Activated T-cell treated with anti-CD3 and anti-CD28 coated beads, Interleukin-2, amount 50 U/mL, for 24 hours (primary cell): ENCODE data around the gene GIPC1.
"Not testable (repeated sequence)": the region's sequence is repeated elsewhere in the genome, so short reads cannot be mapped to it uniquely, and the experiment has no call there.

Experiments
- DNase-seq: peaks from one replicate; pipeline ENCODE4 v3.0.0-alpha.2; 2020
- H3K27ac Mint-ChIP-seq: 2 replicates; pipeline ENCODE4 v1.8.0; 2020; ENCODE audit warnings: mild to moderate bottlenecking, mixed read lengths
- H3K27me3 Mint-ChIP-seq: 2 replicates; pipeline ENCODE4 v1.8.0; 2020; ENCODE audit warnings: mixed read lengths
- H3K36me3 Mint-ChIP-seq: 2 replicates; pipeline ENCODE4 v1.8.0; 2020; ENCODE audit warnings: low read depth, mixed read lengths
- H3K4me1 Mint-ChIP-seq: 2 replicates; pipeline ENCODE4 v1.8.0; 2020; ENCODE audit warnings: low read depth, mixed read lengths
- H3K4me3 Mint-ChIP-seq: 2 replicates; pipeline ENCODE4 v1.8.0; 2020; ENCODE audit warnings: mild to moderate bottlenecking, moderate library complexity, mixed read lengths
- H3K9me3 Mint-ChIP-seq: 2 replicates; pipeline ENCODE4 v1.8.0; 2020; ENCODE audit warnings: mixed read lengths

The GIPC1 gene

DNA sequence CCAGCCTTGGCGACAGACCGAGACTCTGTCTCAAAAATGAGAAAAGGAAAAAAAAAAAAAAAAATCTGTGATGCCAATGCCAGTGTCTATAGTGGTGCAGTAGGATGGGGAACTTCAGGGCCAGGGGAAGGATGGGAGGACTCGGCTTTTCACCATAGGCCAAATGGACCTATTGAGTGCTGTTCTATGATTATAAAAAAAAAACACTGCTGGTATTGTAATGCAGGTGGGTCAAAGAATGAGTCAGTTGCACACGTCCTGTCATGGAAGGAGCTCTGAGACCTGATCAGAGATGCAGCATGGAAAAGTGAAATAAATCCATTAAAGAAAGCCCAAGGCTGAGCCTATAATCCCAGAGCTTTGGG, 15.3 kb upstream of the GIPC1 start:
- peaks cover 39% of the 10 kb centered on the region for H3K36me3 Mint-ChIP-seq
- H3K4me1 Mint-ChIP-seq, result peaks cover 61% of the 10 kb centered on the region
- DNase-seq, result no peak
- H3K27ac Mint-ChIP-seq, result peak overlapping the region; percentile 66
- H3K4me3 Mint-ChIP-seq, result no peak overlapping the region
- no peaks in the 10 kb centered on the region for H3K9me3 Mint-ChIP-seq
- H3K27me3 Mint-ChIP-seq, result no peaks in the 10 kb centered on the region

DNA sequence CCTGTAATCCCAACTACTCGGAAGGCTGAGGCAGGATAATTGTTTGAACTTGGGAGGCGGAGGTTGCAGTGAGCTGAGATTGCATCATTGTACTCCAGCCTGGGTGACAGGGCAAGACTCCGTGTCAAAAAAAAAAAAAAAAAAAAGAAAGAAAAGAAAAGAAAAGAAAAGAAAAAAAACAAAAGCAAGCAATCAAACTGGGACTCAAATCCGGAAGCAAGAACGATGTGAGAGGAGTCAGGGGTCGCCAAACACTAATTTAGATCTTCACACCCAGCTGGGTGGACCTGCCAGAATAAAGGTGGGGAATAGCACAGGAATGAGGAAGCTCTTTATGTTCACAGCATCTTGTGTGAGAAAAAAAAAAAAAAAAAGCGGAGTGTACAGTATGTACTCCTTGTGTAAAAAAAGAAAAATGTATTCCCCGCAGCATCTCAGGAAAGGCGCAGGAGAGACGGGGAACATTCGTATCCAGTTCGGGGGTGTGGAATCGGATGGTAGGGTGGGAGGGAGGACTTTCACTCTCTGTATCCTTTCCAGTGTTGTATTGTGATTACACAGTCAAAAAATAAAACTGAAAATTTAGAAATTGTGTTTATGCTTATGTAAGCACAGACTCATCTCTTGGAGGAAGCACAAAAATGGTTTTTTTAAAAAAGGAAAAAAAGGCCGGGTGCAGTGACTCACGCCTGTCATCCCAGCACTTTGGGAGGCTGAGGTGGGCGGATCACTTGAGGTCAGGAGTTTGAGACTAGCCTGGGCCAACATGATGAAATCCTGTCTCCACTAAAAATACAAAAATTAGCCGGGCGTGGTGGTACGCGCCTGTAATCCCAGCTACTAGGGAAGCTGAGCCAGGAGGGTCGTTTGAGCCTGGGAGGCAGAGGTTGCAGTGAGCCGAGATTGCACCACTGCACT, 14.6 kb upstream of the GIPC1 start:
- peaks cover 61% of the 10 kb centered on the region for H3K4me1 Mint-ChIP-seq

DNA sequence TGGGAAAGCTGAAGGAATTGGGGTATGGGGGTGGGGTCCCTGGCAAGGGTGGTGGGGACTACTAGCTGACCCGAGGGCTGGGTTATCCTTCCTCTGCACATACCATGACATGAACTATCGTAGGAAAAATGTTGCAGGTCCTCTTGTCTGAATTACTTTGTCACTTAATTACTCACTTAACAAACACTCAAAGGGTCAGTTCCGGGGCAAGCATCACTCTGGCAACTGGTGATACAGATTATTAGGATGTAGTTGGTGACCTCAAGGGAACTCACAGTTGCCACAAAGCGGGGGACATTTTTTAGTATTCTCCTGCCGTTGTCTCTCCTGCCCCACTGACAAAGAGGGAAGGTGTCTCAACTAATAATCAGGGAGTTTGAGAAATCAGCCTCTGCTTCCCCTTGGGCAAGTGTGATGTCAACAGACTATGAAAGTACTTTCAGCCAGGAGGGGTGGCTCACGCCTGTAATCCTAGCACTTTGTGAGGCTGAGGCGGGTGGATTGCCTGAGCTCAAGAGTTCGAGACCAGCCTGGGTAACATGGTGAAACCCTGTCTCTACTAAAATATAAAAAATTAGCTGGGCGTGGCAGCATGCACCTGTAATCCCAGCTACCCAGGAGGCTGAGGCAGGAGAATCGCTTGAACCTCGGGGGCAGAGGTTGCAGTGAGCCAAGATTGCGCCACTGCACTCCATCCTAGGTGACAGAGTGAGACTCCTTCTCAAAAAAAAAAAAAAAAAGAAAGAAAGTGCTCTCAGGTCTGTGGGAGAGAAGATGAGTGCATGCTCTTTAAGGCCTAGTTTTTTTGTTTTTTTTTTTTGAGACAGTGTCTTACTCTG, 12.0 kb upstream of the GIPC1 start:
- DNase-seq, result no peak
- Mint-ChIP-seq H3K9me3 (no peaks in the 10 kb centered on the region), H3K4me1 (peaks cover 62% of the 10 kb centered on the region), H3K4me3 (no peak overlapping the region), H3K27ac (peak overlapping the region; percentile 87), H3K36me3 (peaks cover 6% of the 10 kb centered on the region), H3K27me3 (no peaks in the 10 kb centered on the region)

More for the DNA sequence above, 14.6 kb upstream of the GIPC1 start:
- Mint-ChIP-seq H3K9me3 (no peaks in the 10 kb centered on the region), H3K36me3 (peaks cover 33% of the 10 kb centered on the region), H3K27ac (peak overlapping the region; percentile 66), H3K4me3 (no peak overlapping the region), H3K27me3 (no peaks in the 10 kb centered on the region)
- no peak for DNase-seq

DNA sequence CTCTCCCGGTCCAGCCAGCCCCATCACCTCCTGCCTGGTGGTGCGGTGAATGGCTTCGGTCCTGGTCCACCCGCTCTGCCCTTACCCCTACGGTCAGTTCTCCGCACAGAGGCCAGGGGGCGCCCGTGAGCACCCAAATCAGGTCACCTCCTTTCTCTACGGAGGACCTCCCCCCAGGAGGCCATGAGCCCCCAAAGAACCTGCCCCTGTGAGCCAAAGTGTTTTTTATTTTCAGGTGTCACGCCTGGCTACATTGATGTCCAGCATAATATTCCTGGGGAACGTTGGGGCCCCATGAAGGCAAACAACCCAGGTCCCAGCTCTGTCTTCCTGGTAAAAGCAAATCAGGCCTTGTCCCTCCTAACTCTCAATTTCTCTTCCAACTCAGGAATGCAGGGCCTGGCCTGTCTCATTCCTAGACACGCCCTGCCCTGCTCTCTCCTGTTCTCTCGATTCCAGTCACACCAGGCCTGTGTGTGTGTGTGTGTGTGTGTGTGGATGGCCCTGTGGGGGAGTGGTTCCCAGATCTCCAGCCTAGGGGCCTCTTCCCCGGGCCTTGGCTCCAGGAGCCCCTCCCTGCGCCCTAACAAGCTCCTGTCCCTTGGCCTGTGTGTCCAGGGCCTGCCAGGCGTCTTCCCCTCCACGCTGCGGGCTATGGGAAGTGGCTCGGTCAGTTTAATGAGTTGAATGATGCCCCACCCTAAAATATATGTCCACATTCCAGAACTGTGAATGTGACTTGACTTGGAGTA, 9.7 kb upstream of the GIPC1 start:
- Mint-ChIP-seq H3K4me1 (peaks cover 52% of the 10 kb centered on the region), H3K4me3 (no peak overlapping the region), H3K27ac (peak overlapping the region; percentile 28), H3K36me3 (no peaks in the 10 kb centered on the region), H3K9me3 (no peaks in the 10 kb centered on the region), H3K27me3 (no peaks in the 10 kb centered on the region)
- peak; percentile 82 for DNase-seq

DNA sequence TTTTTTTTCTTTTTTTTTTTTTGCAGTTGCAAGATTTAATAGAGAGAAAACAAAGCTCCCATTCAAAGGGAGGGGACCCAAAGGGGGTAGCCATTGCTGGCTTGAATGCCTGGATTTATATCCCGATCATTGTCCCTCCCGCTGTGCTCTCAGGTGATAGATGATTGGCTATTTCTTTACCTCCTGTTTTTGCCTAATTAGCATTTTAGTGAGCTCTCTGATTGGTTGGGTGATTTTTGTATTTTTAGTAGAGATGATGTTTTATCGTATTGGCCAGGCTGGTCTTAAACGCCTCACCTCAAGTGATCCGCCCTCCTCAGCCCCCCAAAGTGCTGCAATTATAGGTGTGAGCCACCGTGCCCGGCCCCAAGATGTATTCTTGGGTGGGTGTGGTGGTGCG, 8.6 kb upstream of the GIPC1 start:
- peaks cover 47% of the 10 kb centered on the region for H3K4me1 Mint-ChIP-seq
- H3K4me3 Mint-ChIP-seq, result not testable (repeated sequence)

DNA sequence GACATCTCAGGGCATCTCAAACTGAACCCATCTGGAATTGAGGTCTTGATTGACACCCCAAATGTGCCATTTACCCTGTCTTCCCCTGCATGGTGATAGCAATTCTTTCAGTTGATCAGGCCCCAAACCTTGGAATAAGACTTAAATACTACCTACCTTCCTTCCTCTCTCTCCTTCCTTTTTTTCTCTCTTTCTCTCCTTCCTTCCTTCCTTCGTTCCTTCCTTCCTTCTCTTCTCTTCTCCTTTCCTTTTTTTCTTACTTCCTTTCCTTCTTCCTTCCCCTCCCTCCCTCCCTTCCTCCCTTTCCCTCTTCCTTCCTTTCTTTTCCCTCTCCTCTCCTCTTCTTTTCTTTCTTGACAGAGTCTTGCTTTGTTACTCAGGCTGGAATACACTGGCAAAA, 7.4 kb upstream of the GIPC1 start:
- H3K4me1 Mint-ChIP-seq, result peaks cover 40% of the 10 kb centered on the region
- DNase-seq, result no peak
- no peak overlapping the region for H3K4me3 Mint-ChIP-seq
- H3K36me3 Mint-ChIP-seq, result no peaks in the 10 kb centered on the region
- H3K27ac Mint-ChIP-seq, result no peak overlapping the region
- H3K27me3 Mint-ChIP-seq, result no peaks in the 10 kb centered on the region
- no peaks in the 10 kb centered on the region for H3K9me3 Mint-ChIP-seq

More for the DNA sequence above, 8.6 kb upstream of the GIPC1 start:
- not testable (repeated sequence) for H3K36me3 Mint-ChIP-seq, DNase-seq, H3K27ac Mint-ChIP-seq, H3K9me3 Mint-ChIP-seq, H3K27me3 Mint-ChIP-seq

DNA sequence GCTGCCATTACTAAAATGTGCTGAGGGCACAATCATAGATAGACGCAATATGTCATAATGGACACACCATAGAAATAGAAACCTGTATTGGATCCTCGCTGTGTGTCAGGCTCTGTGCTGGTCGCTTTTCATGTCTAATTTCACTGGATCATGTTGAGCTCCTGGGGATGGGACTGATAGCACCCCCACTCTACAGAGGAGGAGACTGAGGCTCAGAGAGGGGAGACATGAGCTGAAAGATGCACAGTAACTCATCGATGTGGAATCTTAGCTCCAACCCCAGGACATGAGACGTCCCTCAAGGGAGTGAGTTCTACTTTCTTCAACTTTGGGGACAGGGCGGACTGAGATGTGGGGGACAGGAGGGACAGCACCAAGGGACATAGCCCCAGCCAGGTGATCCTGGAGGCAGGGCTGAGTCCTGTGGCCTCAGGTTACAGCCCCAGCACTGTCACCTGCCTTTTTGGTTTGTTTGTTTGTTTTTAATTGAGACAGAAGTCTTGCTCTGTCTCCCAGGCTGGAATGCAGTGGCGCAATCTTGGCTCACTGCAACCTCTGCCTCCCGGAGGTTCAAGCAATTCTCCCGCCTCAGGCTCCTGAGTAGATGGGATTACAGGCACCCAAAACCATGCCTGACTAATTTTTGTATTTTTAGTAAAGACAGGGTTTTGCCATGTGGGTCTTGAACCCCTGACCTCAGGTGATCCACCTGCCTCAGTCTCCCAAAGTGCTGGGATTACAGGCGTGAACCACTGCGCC, 6.6 kb upstream of the GIPC1 start:
- Mint-ChIP-seq H3K4me1 (peaks cover 35% of the 10 kb centered on the region), H3K36me3 (no peaks in the 10 kb centered on the region), H3K4me3 (no peak overlapping the region), H3K27me3 (no peaks in the 10 kb centered on the region), H3K27ac (no peak overlapping the region), H3K9me3 (no peaks in the 10 kb centered on the region)
- no peak for DNase-seq

DNA sequence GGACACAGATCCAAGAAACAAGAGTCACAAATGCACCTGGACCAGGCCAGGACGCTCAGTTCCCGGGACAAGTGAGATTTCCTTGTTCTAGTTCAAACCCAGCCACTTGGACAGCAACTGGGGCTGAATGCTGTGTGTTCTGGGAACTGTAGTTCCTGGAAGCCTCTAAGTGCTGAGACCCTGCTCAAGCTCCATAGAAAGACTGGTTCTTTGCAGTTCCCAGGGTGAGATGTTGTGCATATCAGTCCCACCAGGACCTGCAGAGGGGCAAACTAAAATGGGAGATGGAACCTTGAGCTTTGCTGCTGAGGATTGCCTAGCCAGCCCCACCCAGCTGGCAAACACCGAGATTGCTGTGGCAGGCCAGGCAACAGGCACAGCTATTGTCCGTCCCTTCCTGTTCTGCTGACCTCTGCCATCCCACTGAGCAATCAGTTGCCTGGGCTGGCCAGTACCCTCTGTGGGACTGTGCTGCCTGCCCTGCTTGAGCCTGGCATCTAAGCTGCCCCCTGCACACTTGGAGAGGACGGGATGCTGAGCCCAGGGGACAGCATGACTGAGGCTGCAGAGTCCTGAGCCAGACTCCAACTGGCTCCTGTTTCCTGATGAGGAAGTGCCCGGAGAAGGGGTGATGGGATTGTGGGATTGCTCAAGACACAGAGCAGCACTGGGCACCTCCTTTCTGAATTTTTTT, 1.4 kb upstream of the GIPC1 start:
- peak overlapping the region; percentile 85 for H3K27ac Mint-ChIP-seq
- peaks cover 6% of the 10 kb centered on the region for H3K36me3 Mint-ChIP-seq
- peaks cover 24% of the 10 kb centered on the region for H3K4me1 Mint-ChIP-seq
- no peaks in the 10 kb centered on the region for H3K27me3 Mint-ChIP-seq
- no peak overlapping the region for H3K4me3 Mint-ChIP-seq
- no peaks in the 10 kb centered on the region for H3K9me3 Mint-ChIP-seq
- no peak for DNase-seq

DNA sequence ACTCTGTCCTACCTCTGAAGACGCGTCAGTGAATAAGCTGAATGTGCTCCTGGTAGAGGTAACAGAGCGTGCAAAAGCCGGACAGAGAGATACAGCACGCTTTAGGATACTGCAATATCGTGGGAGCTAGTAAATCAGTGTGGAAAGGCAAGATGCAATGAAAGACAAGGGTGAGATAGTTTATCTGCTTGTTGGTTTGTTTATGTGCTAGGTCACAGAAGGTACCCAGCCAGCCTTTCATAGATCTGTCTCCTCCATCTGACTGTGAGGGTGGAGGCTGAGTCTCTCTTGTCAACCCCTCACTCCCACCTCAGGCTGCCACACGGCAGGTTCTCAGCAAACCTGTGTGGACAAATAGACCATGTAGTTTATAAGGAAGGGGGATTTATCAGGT, 904 bp upstream of the GIPC1 start:
- Mint-ChIP-seq H3K27ac (peak overlapping the region; percentile 85), H3K9me3 (no peaks in the 10 kb centered on the region), H3K27me3 (no peaks in the 10 kb centered on the region), H3K36me3 (peaks cover 6% of the 10 kb centered on the region), H3K4me1 (peaks cover 24% of the 10 kb centered on the region), H3K4me3 (peak overlapping the region; percentile 80)
- no peak for DNase-seq

DNA sequence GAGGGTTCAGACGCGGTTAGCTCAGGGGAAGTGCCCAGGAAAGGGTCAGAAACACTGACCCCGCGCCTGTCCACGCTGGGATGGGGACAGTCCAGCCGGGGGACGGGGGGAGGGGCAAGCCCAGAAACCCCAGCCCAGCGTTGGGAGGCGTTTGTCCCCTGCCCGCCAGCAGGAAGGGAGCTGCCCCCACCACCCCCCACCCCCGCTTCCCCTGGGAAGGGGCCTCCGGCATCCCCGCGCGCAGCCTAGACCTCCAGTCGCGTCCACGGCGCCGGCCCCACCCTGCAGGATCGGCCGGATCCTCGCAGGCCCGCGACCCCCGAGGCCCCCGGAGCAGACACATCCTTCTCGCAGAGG, 277 bp downstream of the GIPC1 start:
- H3K4me3 Mint-ChIP-seq, result peak overlapping the region; percentile 80
- peaks cover 10% of the 10 kb centered on the region for H3K36me3 Mint-ChIP-seq
- DNase-seq, result peak; percentile 38
- H3K4me1 Mint-ChIP-seq, result peaks cover 24% of the 10 kb centered on the region
- H3K9me3 Mint-ChIP-seq, result no peaks in the 10 kb centered on the region
- H3K27ac Mint-ChIP-seq, result peak overlapping the region; percentile 87
- H3K27me3 Mint-ChIP-seq, result no peaks in the 10 kb centered on the region

DNA sequence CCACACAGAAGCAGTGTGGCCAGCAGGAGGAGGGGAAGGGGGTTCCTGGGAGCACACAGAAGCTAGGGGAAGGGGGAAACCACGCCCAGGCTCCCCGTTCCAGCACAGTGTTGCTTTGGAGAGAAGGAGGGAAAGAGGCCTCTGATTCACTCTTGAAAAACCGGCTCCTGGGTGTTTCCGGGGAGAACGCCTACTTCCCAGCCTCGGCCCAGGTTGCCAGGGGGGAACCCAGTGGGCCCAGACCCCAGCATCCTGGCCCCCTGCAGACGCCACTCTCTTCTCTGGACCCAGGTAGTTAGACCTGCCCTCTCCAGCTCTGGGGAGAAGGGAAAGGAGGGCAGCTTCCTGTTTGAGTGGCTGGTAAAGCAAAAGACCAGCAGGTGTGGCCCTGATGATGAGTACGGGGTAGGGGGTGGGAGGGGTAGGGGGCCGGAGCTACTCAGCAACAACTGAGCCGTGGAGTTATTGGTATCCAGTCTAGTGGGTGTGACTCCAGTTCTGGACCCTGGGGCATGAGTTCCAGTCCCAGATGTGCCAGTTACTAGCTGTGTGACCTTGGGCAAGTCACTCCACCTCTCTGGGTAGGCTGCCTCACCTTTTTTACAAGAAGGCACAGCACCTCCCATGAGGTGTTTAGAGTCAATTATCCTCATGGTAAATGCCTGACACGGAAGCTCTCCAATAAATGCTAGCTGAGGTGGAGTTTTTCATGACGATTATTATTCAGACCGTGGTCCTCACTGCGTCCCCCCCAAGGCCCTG, 836 bp downstream of the GIPC1 start:
- Mint-ChIP-seq H3K4me1 (peaks cover 24% of the 10 kb centered on the region), H3K27ac (peak overlapping the region; percentile 87), H3K27me3 (no peaks in the 10 kb centered on the region), H3K36me3 (peaks cover 12% of the 10 kb centered on the region), H3K9me3 (no peaks in the 10 kb centered on the region), H3K4me3 (peak overlapping the region; percentile 80)
- DNase-seq, result no peak

DNA sequence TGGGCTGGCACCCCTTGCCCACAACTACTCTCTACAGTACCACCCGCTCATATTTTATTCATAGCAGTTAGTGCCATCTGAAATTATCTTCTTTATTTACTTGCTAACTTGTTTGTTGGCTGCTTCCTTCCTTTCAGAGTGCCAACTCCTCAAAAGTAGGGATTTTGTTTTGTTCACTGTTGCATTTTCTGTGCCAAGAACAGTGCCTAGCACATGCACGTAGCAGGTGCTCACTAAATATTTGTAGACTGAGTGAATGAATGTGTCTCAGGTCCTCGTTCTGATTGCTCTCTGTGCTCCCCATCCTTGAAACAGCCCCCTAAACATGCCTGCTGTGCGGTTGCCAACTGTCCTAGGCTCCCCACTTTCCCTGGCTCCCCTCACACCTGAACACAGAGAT, 1.5 kb downstream of the GIPC1 start:
- Mint-ChIP-seq H3K36me3 (peaks cover 19% of the 10 kb centered on the region), H3K4me3 (peak overlapping the region; percentile 80), H3K27me3 (no peaks in the 10 kb centered on the region), H3K4me1 (peaks cover 24% of the 10 kb centered on the region), H3K9me3 (no peaks in the 10 kb centered on the region), H3K27ac (peak overlapping the region; percentile 80)
- DNase-seq, result no peak

DNA sequence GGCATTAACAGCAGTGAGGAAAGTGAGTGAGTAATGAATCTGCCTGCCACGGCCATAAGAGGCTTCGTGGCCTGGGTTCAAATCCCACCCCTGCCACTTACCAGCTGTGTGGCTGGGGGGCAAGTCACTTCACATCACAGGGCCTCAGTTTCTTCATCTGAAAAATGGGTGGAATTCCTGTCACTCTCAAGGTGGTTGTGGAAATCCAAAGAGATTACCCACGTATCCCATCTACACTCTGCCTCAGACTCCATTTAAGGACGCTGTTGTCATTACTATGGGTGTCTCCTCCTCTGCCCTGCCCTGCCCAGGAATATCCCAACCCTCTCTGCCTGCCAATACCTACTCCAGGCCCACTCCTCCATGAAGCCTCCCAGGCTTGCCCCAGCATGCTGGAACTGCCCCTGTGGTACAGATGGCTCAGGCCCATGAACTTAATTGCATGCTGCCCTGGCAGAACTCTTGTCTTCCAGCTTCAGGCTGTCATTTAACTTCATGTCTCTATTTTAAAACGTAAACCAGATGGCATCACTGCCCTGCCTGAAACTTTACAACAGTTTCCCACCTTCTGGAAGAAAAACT, 3.1 kb downstream of the GIPC1 start:
- DNase-seq, result no peak
- no peaks in the 10 kb centered on the region for H3K27me3 Mint-ChIP-seq
- peaks cover 24% of the 10 kb centered on the region for H3K4me1 Mint-ChIP-seq
- peaks cover 26% of the 10 kb centered on the region for H3K36me3 Mint-ChIP-seq
- peak overlapping the region; percentile 57 for H3K27ac Mint-ChIP-seq
- no peaks in the 10 kb centered on the region for H3K9me3 Mint-ChIP-seq
- no peak overlapping the region for H3K4me3 Mint-ChIP-seq
